BE2C (cell line): Measurements from ENCODE around the gene SUPT6H.
"Not testable (repeated sequence)": the region's sequence is repeated elsewhere in the genome, so short reads cannot be mapped to it uniquely, and the experiment has no call there.

Experiments used
- DNase-seq: peaks from one replicate; pipeline ENCODE4 v3.0.0-alpha.2; 2020
- H3K27me3 ChIP-seq: fragments of 250-450 bp; sonication (Bioruptor Pico); 2 replicates; pipeline ENCODE4 v1.5.1; 2020; ENCODE audit warnings: mild to moderate bottlenecking
- H3K36me3 ChIP-seq: fragments of 250-450 bp; sonication (Bioruptor Pico); 2 replicates; pipeline ENCODE4 v1.5.1; 2020; ENCODE audit warnings: mild to moderate bottlenecking
- H3K4me1 ChIP-seq: fragments of 250-450 bp; sonication (Bioruptor Pico); 2 replicates; pipeline ENCODE4 v1.5.1; 2020
- H3K4me3 ChIP-seq: 2 replicates; pipeline ENCODE4 v1.5.1; 2011; ENCODE audit warnings: low read depth, low read length
- H3K9me3 ChIP-seq: fragments of 250-450 bp; sonication (Bioruptor Pico); 2 replicates; pipeline ENCODE4 v1.5.1; 2020
- CTCF ChIP-seq: IDR thresholded peaks from 2 replicates; pipeline ENCODE4 v1.5.1; 2012; ENCODE audit warnings: mild to moderate bottlenecking, low read depth, low read length

The SUPT6H gene

GRCh38 chr17:28718333-28719020 lies 56.5 kb downstream of the SUPT6H start:
- no peak for TF ChIP-seq CTCF
- DNase-seq = no peak
- Histone ChIP-seq H3K9me3 (no peaks in the 10 kb centered on the region), H3K27me3 (no peaks in the 10 kb centered on the region), H3K4me1 (no peaks in the 10 kb centered on the region), H3K4me3 (no peak overlapping the region), H3K36me3 (peaks cover 36% of the 10 kb centered on the region)

- Histone ChIP-seq H3K36me3 (peaks cover 40% of the 10 kb centered on the region), H3K9me3 (no peaks in the 10 kb centered on the region), H3K4me1 (no peaks in the 10 kb centered on the region), H3K27me3 (no peaks in the 10 kb centered on the region), H3K4me3 (peak overlapping the region; percentile 46)
- DNase-seq = no peak
- no peak for TF ChIP-seq CTCF
These were observed 57.0 kb downstream of the SUPT6H start for GRCh38 chr17:28719021-28719433.

- Histone ChIP-seq H3K9me3 (no peaks in the 10 kb centered on the region), H3K4me3 (peak overlapping the region; percentile 93), H3K36me3 (peaks cover 53% of the 10 kb centered on the region), H3K27me3 (no peaks in the 10 kb centered on the region), H3K4me1 (peaks cover 3% of the 10 kb centered on the region; the same call in 1 of the 2 replicates)
- DNase-seq = no peak
- 0 out of 2 replicates have a peak, but pooled peaks have one; percentile 2 for TF ChIP-seq CTCF
These were observed 58.4 kb downstream of the SUPT6H start for GRCh38 chr17:28720247-28720996.

- H3K36me3 ChIP-seq = peaks cover 53% of the 10 kb centered on the region
- not testable (repeated sequence) for H3K27me3 ChIP-seq, DNase-seq
These were observed 59.0 kb downstream of the SUPT6H start for GRCh38 chr17:28720997-28721329.

GRCh38 chr17:28722417-28723158 lies 60.6 kb downstream of the SUPT6H start:
- TF ChIP-seq CTCF = no peak
- Histone ChIP-seq H3K27me3 (no peaks in the 10 kb centered on the region), H3K9me3 (no peaks in the 10 kb centered on the region), H3K36me3 (peaks cover 53% of the 10 kb centered on the region), H3K4me1 (peaks cover 3% of the 10 kb centered on the region; the same call in 1 of the 2 replicates), H3K4me3 (peak overlapping the region; percentile 93)
- no peak for DNase-seq

More at GRCh38 chr17:28720997-28721329, 59.0 kb downstream of the SUPT6H start:
- not testable (repeated sequence) for H3K4me1 ChIP-seq, H3K9me3 ChIP-seq
- H3K4me3 ChIP-seq = peak overlapping the region; percentile 93

- no peak for TF ChIP-seq CTCF
- Histone ChIP-seq H3K4me3 (peak overlapping the region; percentile 23; the same call in 1 of the 2 replicates), H3K9me3 (no peaks in the 10 kb centered on the region), H3K4me1 (peaks cover 3% of the 10 kb centered on the region; the same call in 1 of the 2 replicates), H3K36me3 (peaks cover 53% of the 10 kb centered on the region), H3K27me3 (no peaks in the 10 kb centered on the region)
- DNase-seq = no peak
These were observed 61.3 kb downstream of the SUPT6H start for GRCh38 chr17:28723159-28723835.

GRCh38 chr17:28723836-28724499 lies 62.0 kb downstream of the SUPT6H start:
- not testable (repeated sequence) for H3K4me1 ChIP-seq, H3K4me3 ChIP-seq, DNase-seq, H3K27me3 ChIP-seq, H3K9me3 ChIP-seq
- H3K36me3 ChIP-seq = peaks cover 53% of the 10 kb centered on the region
